GM10266 (cell line): ENCODE measurements around the gene PIP5K1A.

Experiments used
- DNase-seq: peaks from one replicate; pipeline ENCODE4 v3.0.0; 2012; ENCODE audit errors: extremely low spot score
- TF ChIP-seq, protein P1 (sequence below): IDR thresholded peaks from 2 replicates; pipeline ENCODE4 v1.5.1; 2012; ENCODE audit warnings: mild to moderate bottlenecking, low read depth; ENCODE audit not compliant: control insufficient read depth, insufficient read depth; ENCODE audit errors: missing control alignments

PIP5K1A gene

DNA sequence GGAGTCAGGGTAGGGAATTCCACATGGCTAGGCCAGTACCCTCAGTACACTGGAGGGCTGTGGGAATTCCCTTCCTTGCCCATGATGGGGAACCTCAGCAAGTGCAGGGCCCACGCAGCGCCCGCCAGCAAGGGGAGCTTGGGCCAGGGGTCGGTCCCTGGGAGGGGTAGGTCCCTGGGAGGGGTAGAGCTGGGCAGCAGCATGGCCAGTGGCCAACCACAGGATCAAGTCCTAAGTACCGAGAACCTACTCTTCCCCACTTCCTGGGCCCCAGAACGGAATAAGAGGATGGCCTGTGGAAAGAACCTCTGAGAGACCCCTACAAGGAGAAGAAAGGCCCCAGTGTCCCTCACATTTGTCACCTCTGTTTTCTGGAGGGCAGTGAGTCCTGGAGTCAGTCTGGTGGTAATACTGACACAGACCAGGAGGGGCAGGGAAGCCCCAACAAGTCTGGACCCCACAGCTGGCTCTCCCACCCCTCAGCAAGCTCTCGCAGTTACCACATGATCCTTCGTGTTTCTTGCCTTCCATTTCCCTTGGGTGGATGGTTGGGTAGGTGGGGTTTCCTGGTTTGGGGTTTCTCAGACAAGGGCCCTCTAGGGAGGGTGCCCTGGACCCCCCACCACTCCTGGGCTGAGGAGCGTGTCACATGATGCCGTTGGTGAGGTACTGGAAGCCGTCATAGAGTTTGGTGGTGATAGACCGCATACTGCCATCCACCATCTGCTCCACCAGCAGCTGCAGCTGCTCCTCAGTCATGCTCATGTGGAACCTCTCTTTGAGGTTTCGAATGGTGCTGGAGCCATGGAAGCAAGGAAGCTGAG lies 94.1 kb downstream of the PIP5K1A start:
- no peak for DNase-seq
- TF ChIP-seq, protein P1, sequence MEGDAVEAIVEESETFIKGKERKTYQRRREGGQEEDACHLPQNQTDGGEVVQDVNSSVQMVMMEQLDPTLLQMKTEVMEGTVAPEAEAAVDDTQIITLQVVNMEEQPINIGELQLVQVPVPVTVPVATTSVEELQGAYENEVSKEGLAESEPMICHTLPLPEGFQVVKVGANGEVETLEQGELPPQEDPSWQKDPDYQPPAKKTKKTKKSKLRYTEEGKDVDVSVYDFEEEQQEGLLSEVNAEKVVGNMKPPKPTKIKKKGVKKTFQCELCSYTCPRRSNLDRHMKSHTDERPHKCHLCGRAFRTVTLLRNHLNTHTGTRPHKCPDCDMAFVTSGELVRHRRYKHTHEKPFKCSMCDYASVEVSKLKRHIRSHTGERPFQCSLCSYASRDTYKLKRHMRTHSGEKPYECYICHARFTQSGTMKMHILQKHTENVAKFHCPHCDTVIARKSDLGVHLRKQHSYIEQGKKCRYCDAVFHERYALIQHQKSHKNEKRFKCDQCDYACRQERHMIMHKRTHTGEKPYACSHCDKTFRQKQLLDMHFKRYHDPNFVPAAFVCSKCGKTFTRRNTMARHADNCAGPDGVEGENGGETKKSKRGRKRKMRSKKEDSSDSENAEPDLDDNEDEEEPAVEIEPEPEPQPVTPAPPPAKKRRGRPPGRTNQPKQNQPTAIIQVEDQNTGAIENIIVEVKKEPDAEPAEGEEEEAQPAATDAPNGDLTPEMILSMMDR: no peak

DNA sequence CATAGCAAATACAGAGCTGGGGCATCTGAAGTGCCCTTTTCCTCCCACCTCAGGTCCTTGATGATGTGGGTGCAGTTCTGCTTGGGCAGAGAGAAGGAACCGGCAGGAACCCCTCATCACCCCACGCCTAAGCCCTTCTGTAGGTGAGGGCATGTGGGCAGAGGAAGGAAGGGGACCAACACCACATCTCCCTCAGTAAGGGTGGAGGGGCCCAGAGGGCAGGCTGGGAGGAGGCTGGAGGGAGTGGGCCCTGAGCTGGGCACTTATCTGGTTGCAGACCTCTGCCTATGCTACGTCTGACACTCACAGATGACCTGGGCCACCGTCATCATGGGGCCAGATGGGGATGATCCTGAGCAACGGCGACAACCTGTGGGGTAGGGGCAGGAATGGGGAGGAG lies 94.7 kb downstream of the PIP5K1A start:
- TF ChIP-seq, protein P1: no peak
- DNase-seq: no peak

DNA sequence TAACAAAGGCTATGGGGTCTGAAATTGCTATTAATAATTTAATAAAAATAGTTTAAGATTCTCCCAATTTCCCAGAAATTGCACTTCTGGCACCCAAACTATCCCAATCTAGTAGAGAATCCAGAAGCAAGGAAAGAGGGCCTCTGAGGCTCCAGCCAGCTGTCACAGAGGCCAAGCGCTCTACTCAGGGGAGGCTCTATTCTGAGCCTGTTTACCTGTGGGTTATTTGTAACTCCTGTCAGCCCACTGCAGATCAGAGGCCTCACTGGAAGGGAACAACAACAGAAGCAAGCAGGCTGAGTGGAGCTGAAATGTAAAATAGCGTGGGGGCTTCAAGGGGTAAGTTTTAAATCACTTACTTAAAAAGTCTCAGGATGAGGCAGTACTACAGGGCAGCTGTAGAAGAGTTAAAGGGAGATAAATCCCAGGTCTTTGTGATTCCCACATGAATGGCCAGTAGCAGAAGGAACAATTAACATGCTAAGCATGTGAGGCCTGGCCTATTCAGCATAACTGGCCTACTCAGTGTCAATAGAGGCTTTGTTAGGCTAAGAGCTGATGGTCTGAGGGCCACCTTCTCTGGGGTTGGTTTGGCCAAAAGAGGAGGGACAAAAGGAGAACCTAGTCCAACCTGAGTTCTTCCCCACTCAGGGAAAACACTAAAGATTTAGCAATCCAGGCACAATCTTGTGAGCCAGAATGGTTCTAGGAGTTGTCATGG lies 96.5 kb downstream of the PIP5K1A start:
- TF ChIP-seq, protein P1: no peak
- DNase-seq: no peak
